ENCODE results near the gene FUS. TPM values are rescaled to one million over a fixed set of nuclear protein-coding genes. Genes with fewer than 3 reads are reported as not detected.
A peak's percentile ranks its signal among the peaks of the same experiment; 100 is the strongest.

FUS gene
- total and polyA plus RNA-seq, 2 of the 13 experiments (the other 11 are each of a cell fraction or from before 2014, with no cell fraction given): 68.1 to 168 TPM

GRCh38 chr16:31142109-31143010 lies 37.6 kb upstream of the FUS start (continued):
- TF ChIP-seq, protein P1, sequence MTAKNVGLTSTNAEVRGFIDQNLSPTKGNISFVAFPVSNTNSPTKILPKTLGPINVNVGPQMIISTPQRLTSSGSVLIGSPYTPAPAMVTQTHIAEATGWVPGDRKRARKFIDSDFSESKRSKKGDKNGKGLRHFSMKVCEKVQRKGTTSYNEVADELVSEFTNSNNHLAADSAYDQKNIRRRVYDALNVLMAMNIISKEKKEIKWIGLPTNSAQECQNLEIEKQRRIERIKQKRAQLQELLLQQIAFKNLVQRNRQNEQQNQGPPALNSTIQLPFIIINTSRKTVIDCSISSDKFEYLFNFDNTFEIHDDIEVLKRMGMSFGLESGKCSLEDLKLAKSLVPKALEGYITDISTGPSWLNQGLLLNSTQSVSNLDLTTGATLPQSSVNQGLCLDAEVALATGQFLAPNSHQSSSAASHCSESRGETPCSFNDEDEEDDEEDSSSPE (CRISPR knock-in tag; IDR thresholded peaks at IDR 0.05): peak; percentile 88
- TF ChIP-seq HNRNPK (IDR thresholded peaks at IDR 0.05; ENCODE audit: low read depth, low read length, poor library complexity, severe bottlenecking): peak; percentile 92
- 0 out of 2 replicates have a peak, but pooled peaks have one; percentile 78 for TF ChIP-seq ZNF639 (CRISPR knock-in tag; conservative IDR thresholded peaks at IDR 0.05)
- no peak for TF ChIP-seq ZNF569 (CRISPR knock-in tag; IDR thresholded peaks at IDR 0.05; ENCODE audit: borderline replicate concordance)
- TF ChIP-seq RNF2 (conservative IDR thresholded peaks at IDR 0.05; ENCODE audit: low read depth): no peak; the same call in none of the 2 replicates
- TF ChIP-seq ZNF256 (CRISPR knock-in tag; conservative IDR thresholded peaks at IDR 0.05): no peak
- peak; percentile 60; the same call in 1 of the 2 replicates for TF ChIP-seq TGIF2 (CRISPR knock-in tag; IDR thresholded peaks at IDR 0.05)
- TF ChIP-seq ZBTB38 (CRISPR knock-in tag; IDR thresholded peaks at IDR 0.05): peak; percentile 81
- peak; percentile 87 for TF ChIP-seq THRA (CRISPR knock-in tag; IDR thresholded peaks at IDR 0.05; ENCODE audit: borderline replicate concordance)
- peak; percentile 80 for TF ChIP-seq THAP7 (CRISPR knock-in tag; IDR thresholded peaks at IDR 0.05)
- TF ChIP-seq ZKSCAN1 (IDR thresholded peaks at IDR 0.05; ENCODE audit: low read length): peak; percentile 51; the same call in 1 of the 2 replicates
- TF ChIP-seq NFYB (CRISPR knock-in tag; IDR thresholded peaks at IDR 0.05): no peak
- no peak; the same call in 1 of the 2 replicates for TF ChIP-seq MTF2 (CRISPR knock-in tag; IDR thresholded peaks at IDR 0.05; ENCODE audit: borderline replicate concordance)
- TF ChIP-seq ZMAT5 (CRISPR knock-in tag; IDR thresholded peaks at IDR 0.05; ENCODE audit: borderline replicate concordance, low read depth): no peak
- TF ChIP-seq PAX8 (CRISPR knock-in tag; IDR thresholded peaks at IDR 0.05; ENCODE audit: borderline replicate concordance): 0 out of 2 replicates have a peak, but pooled peaks have one; percentile 72
- peak; percentile 81 for TF ChIP-seq DR1 (CRISPR knock-in tag; IDR thresholded peaks at IDR 0.05)
- peak; percentile 81; the same call in 1 of the 2 replicates for TF ChIP-seq FUBP1 (CRISPR knock-in tag; IDR thresholded peaks at IDR 0.05; ENCODE audit: borderline replicate concordance)
- peak; percentile 38; the same call in 1 of the 2 replicates for TF ChIP-seq FOXP4 (CRISPR knock-in tag; IDR thresholded peaks at IDR 0.05)

All from HepG2 (cell line).